Liver (tissue), 9 donors: ENCODE measurements around the gene COPS7A. TPM values are rescaled to one million over a fixed set of nuclear protein-coding genes. Genes with fewer than 3 reads are reported as not detected.

ENCODE experiments used
- DNase-seq: peaks from one replicate; pipeline ENCODE4 v3.0.0-alpha.2; 2017; ENCODE audit warnings: low spot score
- H3K27ac ChIP-seq, 2 donors: one replicate each; pipeline ENCODE4 v1.7.0; 2013; ENCODE audit warnings: inconsistent platforms in 2 of 2, low read length in 2 of 2, control low read depth in 1 of 2, low read depth in 1 of 2, mild to moderate bottlenecking in 1 of 2
- H3K27me3 ChIP-seq, 4 donors: one replicate each; pipeline versions ENCODE4 v1.6.1 to v1.7.0; 2013; ENCODE audit warnings: low read length in 3 of 4, inconsistent platforms in 1 of 4, mild to moderate bottlenecking in 1 of 4, moderate library complexity in 1 of 4; ENCODE audit not compliant: control insufficient read depth in 4 of 4, insufficient read depth in 4 of 4
- H3K36me3 ChIP-seq, 4 donors: one replicate each; pipeline versions ENCODE4 v1.6.1 to v1.7.0; 2013; ENCODE audit warnings: low read length in 3 of 4, mild to moderate bottlenecking in 3 of 4, low read depth in 1 of 4, moderate library complexity in 1 of 4; ENCODE audit not compliant: control insufficient read depth in 4 of 4, insufficient read depth in 3 of 4
- H3K4me1 ChIP-seq, 4 donors: one replicate each; pipeline versions ENCODE4 v1.6.1 to v1.7.0; 2013; ENCODE audit warnings: low read length in 3 of 4, mild to moderate bottlenecking in 3 of 4, moderate library complexity in 1 of 4; ENCODE audit not compliant: control insufficient read depth in 4 of 4, insufficient read depth in 4 of 4
- H3K4me3 ChIP-seq, 3 donors: one replicate each; pipeline versions ENCODE4 v1.6.1 to v1.7.0; 2013; ENCODE audit warnings: low read length in 3 of 3, control low read depth in 1 of 3, low read depth in 1 of 3, mild to moderate bottlenecking in 1 of 3
- H3K9ac ChIP-seq, 2 donors: one replicate each; pipeline ENCODE4 v1.7.0; 2013; ENCODE audit warnings: low read length in 2 of 2, mild to moderate bottlenecking in 2 of 2, moderate library complexity in 2 of 2, control low read depth in 1 of 2, low read depth in 1 of 2
- H3K9me3 ChIP-seq, 4 donors: one replicate each; pipeline versions ENCODE4 v1.6.1 to v1.7.0; 2013; ENCODE audit warnings: low read length in 3 of 4; ENCODE audit not compliant: control insufficient read depth in 4 of 4
- EGR1 ChIP-seq, 2 donors: IDR thresholded peaks; 2 replicates each; pipeline ENCODE4 v1.6.1; 2016 to 2018; ENCODE audit warnings: antibody characterized with exemption in 2 of 2, low read depth in 2 of 2
- FOXA1 ChIP-seq: IDR thresholded peaks from 2 replicates; pipeline ENCODE4 v1.6.1; 2016; ENCODE audit warnings: antibody characterized with exemption
- FOXA2 ChIP-seq: IDR thresholded peaks from 2 replicates; pipeline ENCODE4 v1.6.1; 2016; ENCODE audit warnings: antibody characterized with exemption
- GABPA ChIP-seq, 2 donors: IDR thresholded peaks in 1 of 2; conservative IDR thresholded peaks in 1 of 2; 2 replicates each; pipeline ENCODE4 v1.6.1; 2016; ENCODE audit warnings: antibody characterized with exemption in 2 of 2, mild to moderate bottlenecking in 1 of 2, moderate library complexity in 1 of 2
- HNF4A ChIP-seq, 2 donors: conservative IDR thresholded peaks; 2 replicates each; pipeline ENCODE4 v1.6.1; 2016; ENCODE audit warnings: antibody characterized with exemption in 2 of 2, mild to moderate bottlenecking in 2 of 2
- JUND ChIP-seq, 2 donors: IDR thresholded peaks; 2 replicates each; pipeline ENCODE4 v1.6.1; 2016; ENCODE audit warnings: antibody characterized with exemption in 2 of 2
- NR2F2 ChIP-seq: IDR thresholded peaks from 2 replicates; pipeline ENCODE4 v1.6.1; 2016; ENCODE audit warnings: antibody characterized with exemption
- RAD21 ChIP-seq, 2 donors: IDR thresholded peaks; 2 replicates each; pipeline ENCODE4 v1.6.1; 2016; ENCODE audit warnings: antibody characterized with exemption in 2 of 2, mild to moderate bottlenecking in 2 of 2
- RXRA ChIP-seq, 2 donors: IDR thresholded peaks; 2 replicates each; pipeline ENCODE4 v1.6.1; 2017 to 2018; ENCODE audit warnings: antibody characterized with exemption in 2 of 2, mild to moderate bottlenecking in 1 of 2
- SP1 ChIP-seq: IDR thresholded peaks from 2 replicates; pipeline ENCODE4 v1.6.1; 2018; ENCODE audit warnings: antibody characterized with exemption, mild to moderate bottlenecking
- TAF1 ChIP-seq: conservative IDR thresholded peaks from 2 replicates; pipeline ENCODE4 v1.6.1; 2016; ENCODE audit warnings: antibody characterized with exemption, mild to moderate bottlenecking
- YY1 ChIP-seq: IDR thresholded peaks from 2 replicates; pipeline ENCODE4 v1.6.1; 2016; ENCODE audit warnings: antibody characterized with exemption, mild to moderate bottlenecking
- WGBS: extraction: QIAGEN DNeasy Blood & Tissue Kit; methylation state at CpG from one replicate; pipeline ENCODE4 v1.1.7; 2013; 5-methylcytosine and 5-hydroxymethylcytosine counted together
- polyA plus RNA-seq, 2 donors: library from polyadenylated mRNA; stranded (reverse) in 1 of 2; unstranded in 1 of 2; fragments of 200-250 nt in 1 of 2; fragments of >200 nt in 1 of 2; fragmentation: Nextera tagmentation in 1 of 2; extraction: Ambion mirVana in 1 of 2; gene quantifications; one replicate each; pipeline versions ENCODE4 v1.2.1 to v1.2.3, GENCODE V29; 2013 to 2015
- total RNA-seq, 2 donors: library from RNA; depleted of rRNA; stranded (reverse); fragments of >200 nt; gene quantifications; one replicate each; pipeline ENCODE4 v1.2.3, GENCODE V29; 2014
- TF ChIP-seq, protein P1 (sequence below): IDR thresholded peaks from 2 replicates; pipeline ENCODE4 v1.6.1; 2016; ENCODE audit warnings: antibody characterized with exemption
- TF ChIP-seq, protein P2 (sequence below): fragments of 150-350 bp; IDR thresholded peaks from 2 replicates; pipeline ENCODE4 v1.5.1; 2017; ENCODE audit warnings: improper control_type of control experiment, low read depth, low read length; ENCODE audit not compliant: missing input control
- TF ChIP-seq, protein P3 (sequence below): IDR thresholded peaks from 2 replicates; pipeline ENCODE4 v1.6.1; 2016; ENCODE audit warnings: antibody characterized with exemption
- TF ChIP-seq, protein P4 (sequence below): IDR thresholded peaks from 2 replicates; pipeline ENCODE4 v1.6.1; 2016; ENCODE audit warnings: antibody characterized with exemption, mild to moderate bottlenecking
- TF ChIP-seq, protein P5 (sequence below): IDR thresholded peaks from 2 replicates; pipeline ENCODE4 v1.6.1; 2016; ENCODE audit warnings: antibody characterized with exemption
- donor health status: healthy.
- donor health status: healthy.
- donor health status: healthy.
- donor health status: healthy.
- donor health status: healthy.

COPS7A gene
- total and polyA plus RNA-seq, 4 donors, result 26.0 to 37.7 (median 32.4) TPM

DNA sequence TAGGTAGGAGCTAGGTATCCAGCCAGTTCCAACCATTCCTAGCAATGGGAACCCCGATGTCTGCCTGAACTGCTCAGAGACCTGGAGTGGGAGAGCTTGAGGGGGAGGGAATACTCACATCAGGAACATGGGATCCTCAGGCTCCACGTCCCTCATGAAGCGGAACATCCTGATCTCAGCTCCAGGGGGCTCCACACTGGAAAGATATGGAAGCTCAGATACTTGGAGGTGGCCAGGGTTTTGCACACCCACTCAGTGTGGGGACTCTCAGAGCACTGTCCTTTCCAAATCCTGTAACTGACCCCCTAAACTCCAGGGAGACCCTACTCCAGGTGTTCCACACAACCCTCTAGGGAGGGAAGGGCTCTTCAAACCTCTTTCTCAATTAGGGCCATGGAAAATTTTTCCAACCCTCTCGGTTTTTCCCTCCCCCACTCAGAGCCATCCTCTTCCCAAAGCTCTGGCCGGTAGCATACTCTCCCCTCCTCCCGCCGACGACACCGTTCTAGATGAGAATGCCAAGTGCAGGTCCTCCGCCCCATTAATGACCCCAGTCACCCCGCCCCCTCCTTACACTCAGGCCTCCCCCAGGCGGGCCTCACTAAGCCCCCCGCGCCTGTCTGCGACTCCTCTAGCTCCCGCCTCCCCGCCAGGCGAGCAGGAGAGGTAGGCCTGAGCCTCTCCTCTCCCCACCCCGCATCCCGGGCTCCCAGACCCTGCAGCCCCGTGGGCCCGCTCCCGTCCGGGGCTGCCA, 28.5 kb downstream of the COPS7A start:
- H3K4me1 ChIP-seq, result peaks cover 0 to 24% (median 20%) of the 10 kb centered on the region in 4 donors
- no peaks in the 10 kb centered on the region for H3K27me3 ChIP-seq
- DNase-seq, result no peak
- peaks cover 16 to 35% (median 33%) of the 10 kb centered on the region in 4 donors for H3K36me3 ChIP-seq
- peak overlapping the region; percentile 73 to 92 (median 87) for H3K4me3 ChIP-seq
- no peak for TF ChIP-seq JUND (IDR thresholded peaks at IDR 0.05)
- TF ChIP-seq, protein P1, sequence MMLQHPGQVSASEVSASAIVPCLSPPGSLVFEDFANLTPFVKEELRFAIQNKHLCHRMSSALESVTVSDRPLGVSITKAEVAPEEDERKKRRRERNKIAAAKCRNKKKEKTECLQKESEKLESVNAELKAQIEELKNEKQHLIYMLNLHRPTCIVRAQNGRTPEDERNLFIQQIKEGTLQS, result no peak
- no peak for TF ChIP-seq FOXA1
- TF ChIP-seq, protein P2, sequence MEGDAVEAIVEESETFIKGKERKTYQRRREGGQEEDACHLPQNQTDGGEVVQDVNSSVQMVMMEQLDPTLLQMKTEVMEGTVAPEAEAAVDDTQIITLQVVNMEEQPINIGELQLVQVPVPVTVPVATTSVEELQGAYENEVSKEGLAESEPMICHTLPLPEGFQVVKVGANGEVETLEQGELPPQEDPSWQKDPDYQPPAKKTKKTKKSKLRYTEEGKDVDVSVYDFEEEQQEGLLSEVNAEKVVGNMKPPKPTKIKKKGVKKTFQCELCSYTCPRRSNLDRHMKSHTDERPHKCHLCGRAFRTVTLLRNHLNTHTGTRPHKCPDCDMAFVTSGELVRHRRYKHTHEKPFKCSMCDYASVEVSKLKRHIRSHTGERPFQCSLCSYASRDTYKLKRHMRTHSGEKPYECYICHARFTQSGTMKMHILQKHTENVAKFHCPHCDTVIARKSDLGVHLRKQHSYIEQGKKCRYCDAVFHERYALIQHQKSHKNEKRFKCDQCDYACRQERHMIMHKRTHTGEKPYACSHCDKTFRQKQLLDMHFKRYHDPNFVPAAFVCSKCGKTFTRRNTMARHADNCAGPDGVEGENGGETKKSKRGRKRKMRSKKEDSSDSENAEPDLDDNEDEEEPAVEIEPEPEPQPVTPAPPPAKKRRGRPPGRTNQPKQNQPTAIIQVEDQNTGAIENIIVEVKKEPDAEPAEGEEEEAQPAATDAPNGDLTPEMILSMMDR, result peak; percentile 15
- TF ChIP-seq YY1, result no peak
- peak in 1 of 2 donors; percentile 43 for TF ChIP-seq RAD21 (IDR thresholded peaks at IDR 0.05)
- TF ChIP-seq, protein P3, sequence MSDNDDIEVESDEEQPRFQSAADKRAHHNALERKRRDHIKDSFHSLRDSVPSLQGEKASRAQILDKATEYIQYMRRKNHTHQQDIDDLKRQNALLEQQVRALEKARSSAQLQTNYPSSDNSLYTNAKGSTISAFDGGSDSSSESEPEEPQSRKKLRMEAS, result no peak
- TF ChIP-seq HNF4A (conservative IDR thresholded peaks at IDR 0.05), result no peak
- H3K27ac ChIP-seq, result peak overlapping the region; percentile 99
- 5% methylated on average over 24 of the region's 24 CpGs for WGBS
- H3K9ac ChIP-seq, result peak overlapping the region; percentile 91 to 94
- H3K9me3 ChIP-seq, result no peaks in the 10 kb centered on the region

DNA sequence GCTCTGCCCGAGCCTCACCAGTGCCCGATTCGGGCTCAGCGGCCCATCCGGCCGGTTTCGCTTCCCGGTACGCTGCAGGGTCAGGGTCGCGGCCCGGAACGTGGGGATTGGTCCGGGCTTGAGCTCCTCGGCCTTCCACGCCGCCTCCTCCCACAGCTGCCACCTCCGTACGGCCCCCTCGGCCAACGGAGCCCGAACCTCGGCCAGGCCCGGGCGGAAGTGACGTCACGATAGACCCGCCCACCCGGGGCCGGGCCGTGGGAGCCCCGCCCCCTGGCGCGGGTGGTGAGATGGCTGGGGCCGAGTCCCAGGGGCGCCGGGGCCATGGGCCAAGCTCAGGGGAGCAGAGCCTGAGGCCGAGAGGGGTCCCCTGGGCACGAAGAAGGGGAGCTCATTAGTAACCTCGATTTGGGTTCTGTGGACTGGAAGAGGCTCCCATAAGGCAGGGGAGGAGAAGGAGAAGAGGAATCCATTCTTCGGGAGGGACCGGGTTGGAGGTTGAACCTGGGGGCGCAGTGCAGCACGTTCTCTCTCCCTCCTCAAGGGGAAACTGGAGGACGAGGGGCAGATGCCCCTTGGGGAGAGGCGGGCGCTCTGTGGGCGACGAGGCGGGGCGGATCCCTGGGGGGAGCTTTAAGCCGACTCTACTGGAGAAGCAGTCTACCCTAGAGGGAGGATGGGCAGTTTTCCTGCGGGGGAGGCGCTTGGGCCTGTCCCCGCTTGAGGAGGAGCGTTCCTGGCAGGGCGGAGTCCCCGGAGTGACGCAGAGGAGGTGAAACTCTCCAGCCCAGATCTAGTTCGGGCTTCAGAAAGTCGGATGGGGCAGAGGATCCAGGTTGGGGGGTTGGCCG, 29.3 kb downstream of the COPS7A start, which contains the start of gene MLF2:
Gene MLF2, minus strand, starts transcription at position 221 of the 851 bp plus-strand sequence. CDS start 807 bp downstream, outside the sequence.
- peak within 1 kb of the TSS; percentile 73 to 92 (median 87) for H3K4me3 ChIP-seq
- WGBS, result under 1% methylated on average over 62 of the region's 62 CpGs
- peak; percentile 45 for TF ChIP-seq SP1
- TF ChIP-seq, protein P1, result peak; percentile 47
- no peak for TF ChIP-seq FOXA2
- TF ChIP-seq FOXA1, result no peak
- TF ChIP-seq NR2F2, result no peak
- peak; percentile 79 to 90 for TF ChIP-seq EGR1 (IDR thresholded peaks at IDR 0.05; ENCODE audit: low read depth in 2 of 2)
- TF ChIP-seq YY1, result peak; percentile 66
- peak; percentile 48 to 87 for TF ChIP-seq GABPA (IDR thresholded peaks at IDR 0.05 in 1 of 2, conservative IDR thresholded peaks at IDR 0.05 in 1 of 2)
- TF ChIP-seq TAF1, result peak; percentile 55
- no peak for TF ChIP-seq RXRA (IDR thresholded peaks at IDR 0.05)
- TF ChIP-seq RAD21 (IDR thresholded peaks at IDR 0.05), result no peak
- TF ChIP-seq, protein P4, sequence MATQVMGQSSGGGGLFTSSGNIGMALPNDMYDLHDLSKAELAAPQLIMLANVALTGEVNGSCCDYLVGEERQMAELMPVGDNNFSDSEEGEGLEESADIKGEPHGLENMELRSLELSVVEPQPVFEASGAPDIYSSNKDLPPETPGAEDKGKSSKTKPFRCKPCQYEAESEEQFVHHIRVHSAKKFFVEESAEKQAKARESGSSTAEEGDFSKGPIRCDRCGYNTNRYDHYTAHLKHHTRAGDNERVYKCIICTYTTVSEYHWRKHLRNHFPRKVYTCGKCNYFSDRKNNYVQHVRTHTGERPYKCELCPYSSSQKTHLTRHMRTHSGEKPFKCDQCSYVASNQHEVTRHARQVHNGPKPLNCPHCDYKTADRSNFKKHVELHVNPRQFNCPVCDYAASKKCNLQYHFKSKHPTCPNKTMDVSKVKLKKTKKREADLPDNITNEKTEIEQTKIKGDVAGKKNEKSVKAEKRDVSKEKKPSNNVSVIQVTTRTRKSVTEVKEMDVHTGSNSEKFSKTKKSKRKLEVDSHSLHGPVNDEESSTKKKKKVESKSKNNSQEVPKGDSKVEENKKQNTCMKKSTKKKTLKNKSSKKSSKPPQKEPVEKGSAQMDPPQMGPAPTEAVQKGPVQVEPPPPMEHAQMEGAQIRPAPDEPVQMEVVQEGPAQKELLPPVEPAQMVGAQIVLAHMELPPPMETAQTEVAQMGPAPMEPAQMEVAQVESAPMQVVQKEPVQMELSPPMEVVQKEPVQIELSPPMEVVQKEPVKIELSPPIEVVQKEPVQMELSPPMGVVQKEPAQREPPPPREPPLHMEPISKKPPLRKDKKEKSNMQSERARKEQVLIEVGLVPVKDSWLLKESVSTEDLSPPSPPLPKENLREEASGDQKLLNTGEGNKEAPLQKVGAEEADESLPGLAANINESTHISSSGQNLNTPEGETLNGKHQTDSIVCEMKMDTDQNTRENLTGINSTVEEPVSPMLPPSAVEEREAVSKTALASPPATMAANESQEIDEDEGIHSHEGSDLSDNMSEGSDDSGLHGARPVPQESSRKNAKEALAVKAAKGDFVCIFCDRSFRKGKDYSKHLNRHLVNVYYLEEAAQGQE, result peak; percentile 79
- TF ChIP-seq, protein P2, result peak; percentile 98
- TF ChIP-seq, protein P5, sequence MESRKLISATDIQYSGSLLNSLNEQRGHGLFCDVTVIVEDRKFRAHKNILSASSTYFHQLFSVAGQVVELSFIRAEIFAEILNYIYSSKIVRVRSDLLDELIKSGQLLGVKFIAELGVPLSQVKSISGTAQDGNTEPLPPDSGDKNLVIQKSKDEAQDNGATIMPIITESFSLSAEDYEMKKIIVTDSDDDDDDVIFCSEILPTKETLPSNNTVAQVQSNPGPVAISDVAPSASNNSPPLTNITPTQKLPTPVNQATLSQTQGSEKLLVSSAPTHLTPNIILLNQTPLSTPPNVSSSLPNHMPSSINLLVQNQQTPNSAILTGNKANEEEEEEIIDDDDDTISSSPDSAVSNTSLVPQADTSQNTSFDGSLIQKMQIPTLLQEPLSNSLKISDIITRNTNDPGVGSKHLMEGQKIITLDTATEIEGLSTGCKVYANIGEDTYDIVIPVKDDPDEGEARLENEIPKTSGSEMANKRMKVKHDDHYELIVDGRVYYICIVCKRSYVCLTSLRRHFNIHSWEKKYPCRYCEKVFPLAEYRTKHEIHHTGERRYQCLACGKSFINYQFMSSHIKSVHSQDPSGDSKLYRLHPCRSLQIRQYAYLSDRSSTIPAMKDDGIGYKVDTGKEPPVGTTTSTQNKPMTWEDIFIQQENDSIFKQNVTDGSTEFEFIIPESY, result no peak
- TF ChIP-seq JUND (IDR thresholded peaks at IDR 0.05), result no peak
- TF ChIP-seq HNF4A (conservative IDR thresholded peaks at IDR 0.05), result peak in 1 of 2 donors; percentile 47
- no peaks in the 10 kb centered on the region for H3K9me3 ChIP-seq
- peaks cover 14 to 27% (median 25%) of the 10 kb centered on the region in 4 donors for H3K36me3 ChIP-seq
- DNase-seq, result peak; percentile 97
- H3K27me3 ChIP-seq, result no peaks in the 10 kb centered on the region
- H3K4me1 ChIP-seq, result peaks cover 0 to 24% (median 20%) of the 10 kb centered on the region in 4 donors
- H3K27ac ChIP-seq, result peak within 1 kb of the TSS; percentile 99
- peak within 1 kb of the TSS; percentile 94 to 97 for H3K9ac ChIP-seq
